HEK293T (cell line): ENCODE data around the gene TAF7.
"Not testable (repeated sequence)": the region's sequence is repeated elsewhere in the genome, so short reads cannot be mapped to it uniquely, and the experiment has no call there.

Source experiments
- CTCF ChIA-PET: fragments of 350-600 bp; formaldehyde crosslinking; extraction: SDS; loops from one replicate; lab custom pipeline; 2021; ENCODE audit warnings: antibody characterized with exemption, inconsistent platforms; lab: Yijun Ruan, JAX
- POLR2A ChIA-PET: fragments of 350-600 bp; formaldehyde crosslinking; extraction: SDS; loops from one replicate; lab custom pipeline; 2020; ENCODE audit warnings: antibody characterized with exemption, inconsistent platforms; lab: Yijun Ruan, JAX
- DNase-seq: peaks from one replicate; pipeline ENCODE4 v3.0.0; 2012; ENCODE audit warnings: mixed read lengths; ENCODE audit errors: extremely low spot score
- ARNT ChIP-seq: fragments of 450-650 bp; IDR thresholded peaks from 2 replicates; pipeline ENCODE4 v1.6.1; 2017; ENCODE audit warnings: mild to moderate bottlenecking
- BHLHE40 ChIP-seq: fragments of 450-650 bp; IDR thresholded peaks from 2 replicates; pipeline ENCODE4 v1.6.1; 2016; ENCODE audit warnings: mild to moderate bottlenecking, moderate library complexity, borderline replicate concordance
- CTBP1 ChIP-seq: fragments of 450-650 bp; IDR thresholded peaks from 2 replicates; pipeline ENCODE4 v1.6.1; 2016; ENCODE audit warnings: borderline replicate concordance
- ELF4 ChIP-seq: fragments of 450-650 bp; IDR thresholded peaks from 2 replicates; pipeline ENCODE4 v1.6.1; 2017; ENCODE audit warnings: antibody characterized with exemption
- FOXA1 ChIP-seq: fragments of 450-650 bp; IDR thresholded peaks from 2 replicates; pipeline ENCODE4 v1.6.1; 2016; ENCODE audit warnings: mild to moderate bottlenecking
- FOXK2 ChIP-seq: fragments of 450-650 bp; IDR thresholded peaks from 2 replicates; pipeline ENCODE4 v1.6.1; 2016; ENCODE audit warnings: mild to moderate bottlenecking
- FOXM1 ChIP-seq: fragments of 450-650 bp; IDR thresholded peaks from 2 replicates; pipeline ENCODE4 v1.6.1; 2017; ENCODE audit warnings: mild to moderate bottlenecking, borderline replicate concordance
- HDGF ChIP-seq: fragments of 450-650 bp; IDR thresholded peaks from 2 replicates; pipeline ENCODE4 v1.6.1; 2017; ENCODE audit warnings: antibody characterized with exemption, borderline replicate concordance
- L3MBTL2 ChIP-seq: fragments of 450-650 bp; conservative IDR thresholded peaks from 2 replicates; pipeline ENCODE4 v1.6.1; 2016; ENCODE audit warnings: mild to moderate bottlenecking
- LEF1 ChIP-seq: fragments of 450-650 bp; IDR thresholded peaks from 2 replicates; pipeline ENCODE4 v1.6.1; 2017; ENCODE audit warnings: mild to moderate bottlenecking, borderline replicate concordance
- NFRKB ChIP-seq: fragments of 450-650 bp; IDR thresholded peaks from 2 replicates; pipeline ENCODE4 v1.6.1; 2016; ENCODE audit warnings: mild to moderate bottlenecking, moderate library complexity
- SP1 ChIP-seq: fragments of 450-650 bp; IDR thresholded peaks from 2 replicates; pipeline ENCODE4 v1.6.1; 2017
- SUZ12 ChIP-seq: fragments of 450-650 bp; IDR thresholded peaks from 2 replicates; pipeline ENCODE4 v1.6.1; 2016; ENCODE audit warnings: mild to moderate bottlenecking
- TARDBP ChIP-seq: fragments of 450-650 bp; IDR thresholded peaks from 2 replicates; pipeline ENCODE4 v1.6.1; 2016
- ZNF384 ChIP-seq: fragments of 450-650 bp; IDR thresholded peaks from 2 replicates; pipeline ENCODE4 v1.6.1; 2016
- TF ChIP-seq, protein P1 (sequence below): fragments of 450-650 bp; IDR thresholded peaks from 2 replicates; pipeline ENCODE4 v1.6.1; 2016

TAF7 gene

DNA sequence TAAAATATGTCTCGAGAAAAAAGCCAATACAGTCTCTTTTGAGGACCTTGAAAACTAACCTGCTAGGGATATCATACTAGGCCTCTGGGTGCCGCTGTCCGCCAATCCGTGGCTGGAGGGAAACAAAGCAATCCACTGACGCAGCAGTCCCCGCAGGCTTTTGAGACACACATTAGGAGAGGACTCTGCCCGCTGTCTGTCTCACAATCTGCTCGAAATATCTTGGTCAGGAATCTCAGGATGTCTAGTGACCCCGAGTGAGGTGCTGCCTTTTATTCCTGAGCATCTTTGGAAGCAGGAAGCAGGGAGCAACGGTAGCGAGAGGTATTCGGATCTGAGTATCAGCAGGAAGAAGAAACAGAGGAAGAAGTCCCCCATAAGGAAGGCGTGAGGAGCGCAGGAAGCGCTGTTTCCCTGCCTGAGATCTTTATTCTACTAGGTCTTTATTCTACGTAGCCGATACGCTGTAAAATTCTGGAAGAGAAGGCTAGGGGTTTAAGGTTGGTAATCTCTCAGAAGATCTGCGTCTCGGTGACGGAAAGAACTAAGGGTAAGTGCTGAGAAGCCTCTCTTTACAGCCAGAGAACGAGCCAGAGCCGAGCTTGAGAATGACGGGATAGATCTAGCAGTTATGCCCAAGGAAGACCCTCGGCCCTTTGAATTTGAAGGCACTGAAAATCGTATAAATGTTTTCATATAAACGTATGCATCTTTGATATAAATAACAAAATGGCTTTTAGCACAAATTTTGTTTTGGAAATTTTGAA lies 5.7 kb upstream of the TAF7 start:
- POLR2A ChIA-PET: no interaction called here
- no peak for TF ChIP-seq LEF1
- 0 out of 2 replicates have a peak, but pooled peaks have one; percentile 32 for TF ChIP-seq L3MBTL2
- DNase-seq: peak; percentile 39
- CTCF ChIA-PET: no interaction called here

DNA sequence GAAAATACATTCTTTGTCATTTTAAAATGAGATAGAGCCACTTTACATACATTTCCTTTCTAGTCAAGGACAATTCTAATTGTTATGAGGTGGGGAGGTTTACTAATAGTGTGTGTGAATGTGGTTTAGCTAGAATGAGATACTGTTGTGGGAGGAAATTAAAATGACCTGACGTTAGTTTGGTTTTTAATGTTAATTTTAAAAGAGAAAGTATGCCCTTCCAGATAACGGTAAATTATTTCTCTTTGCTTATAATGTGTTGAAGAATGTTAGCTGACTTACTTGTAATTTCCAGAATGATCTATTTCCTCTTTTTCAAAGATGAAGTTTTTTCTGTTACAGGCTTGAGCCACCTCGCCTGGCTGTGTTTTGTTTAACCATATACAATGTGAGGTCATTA lies 1.7 kb upstream of the TAF7 start:
- DNase-seq: no peak
- no peak for TF ChIP-seq ZNF384
- no peak for TF ChIP-seq HDGF
- TF ChIP-seq ARNT: no peak
- no peak for TF ChIP-seq L3MBTL2
- TF ChIP-seq ELF4: no peak
- no peak for TF ChIP-seq BHLHE40
- no peak for TF ChIP-seq TARDBP
- TF ChIP-seq SUZ12: no peak
- TF ChIP-seq FOXA1: no peak
- no peak for TF ChIP-seq CTBP1
- no peak for TF ChIP-seq SP1
- TF ChIP-seq, protein P1, sequence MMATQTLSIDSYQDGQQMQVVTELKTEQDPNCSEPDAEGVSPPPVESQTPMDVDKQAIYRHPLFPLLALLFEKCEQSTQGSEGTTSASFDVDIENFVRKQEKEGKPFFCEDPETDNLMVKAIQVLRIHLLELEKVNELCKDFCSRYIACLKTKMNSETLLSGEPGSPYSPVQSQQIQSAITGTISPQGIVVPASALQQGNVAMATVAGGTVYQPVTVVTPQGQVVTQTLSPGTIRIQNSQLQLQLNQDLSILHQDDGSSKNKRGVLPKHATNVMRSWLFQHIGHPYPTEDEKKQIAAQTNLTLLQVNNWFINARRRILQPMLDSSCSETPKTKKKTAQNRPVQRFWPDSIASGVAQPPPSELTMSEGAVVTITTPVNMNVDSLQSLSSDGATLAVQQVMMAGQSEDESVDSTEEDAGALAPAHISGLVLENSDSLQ: no peak
- TF ChIP-seq FOXM1: no peak
- no peak for TF ChIP-seq LEF1
- no peak for TF ChIP-seq NFRKB
- TF ChIP-seq FOXK2: no peak
- ChIA-PET CTCF (interaction anchor here (0.7 kb wide), 1 partner anchor 481 kb away, joined by 5 read pairs; no protein-coding TSS in a partner anchor), POLR2A (no interaction called here)

DNA sequence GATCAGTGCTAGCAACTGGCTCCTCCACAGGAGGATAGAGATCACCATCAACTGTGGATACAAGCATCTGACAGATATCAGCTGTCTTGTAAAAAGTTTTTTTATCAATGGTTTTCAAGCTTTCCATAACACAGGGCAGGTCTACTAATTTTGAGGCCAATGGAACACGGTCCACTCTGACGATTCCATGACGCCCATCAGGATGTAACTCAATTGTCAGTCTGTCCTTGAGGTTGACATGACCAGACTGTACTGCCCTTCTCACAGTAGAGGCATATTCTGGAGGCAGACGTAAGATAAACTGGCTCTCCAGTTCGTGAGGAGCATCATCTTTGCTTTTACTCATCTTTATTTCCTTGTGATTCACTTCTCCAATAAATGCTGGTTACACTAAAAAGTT lies 885 bp downstream of the TAF7 start:
- DNase-seq: no peak
- TF ChIP-seq LEF1 (no peak), SP1 (no peak), ARNT (no peak), ELF4 (no peak), BHLHE40 (no peak), L3MBTL2 (no peak)
- ChIA-PET POLR2A (interaction anchor here (0.7 to 2.9 kb wide), 11 partner anchors 8 to 202 kb away, joined by 3 to 14 read pairs (median 4); partner anchors contain the start of genes PCDHB11, PCDHB15, PCDHGA1 and PCDHGA2), CTCF (interaction anchor here (0.7 to 1.7 kb wide), 8 partner anchors 10 to 273 kb away, joined by 3 to 14 read pairs (median 5); partner anchors contain the start of genes PCDHGA1, PCDHGA10 and PCDHGA5)

DNA sequence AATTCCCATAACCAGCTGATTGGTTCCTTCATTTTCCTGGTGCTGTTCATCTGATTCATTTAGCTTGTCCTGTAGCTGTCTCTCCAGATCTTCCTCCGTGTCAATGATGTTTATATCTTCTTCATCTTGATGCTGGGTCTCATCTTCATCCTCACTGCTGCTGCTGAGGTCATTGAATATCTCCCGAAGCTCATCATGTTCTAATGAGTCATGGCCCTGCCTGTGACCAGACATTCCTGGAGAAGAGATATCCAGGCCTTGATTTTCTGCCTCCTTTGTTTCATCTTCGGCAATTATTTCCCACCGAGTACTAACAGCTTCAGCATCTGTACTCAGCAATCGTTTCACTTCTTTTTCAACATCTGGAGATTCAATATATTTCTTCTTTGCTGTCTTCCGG lies 1.4 kb downstream of the TAF7 start:
- POLR2A ChIA-PET: interaction anchor here (2.9 kb wide), 1 partner anchor 15 kb away, joined by 10 read pairs; no protein-coding TSS in a partner anchor
- TF ChIP-seq ARNT (no peak), CTBP1 (no peak), ZNF384 (no peak), SP1 (no peak), NFRKB (no peak), LEF1 (no peak)
- TF ChIP-seq, protein P1: no peak
- no peak for DNase-seq
- CTCF ChIA-PET: interaction anchor here (1.3 to 1.7 kb wide), 2 partner anchors 85 to 273 kb away, joined by 5 to 6 read pairs; no protein-coding TSS in a partner anchor

DNA sequence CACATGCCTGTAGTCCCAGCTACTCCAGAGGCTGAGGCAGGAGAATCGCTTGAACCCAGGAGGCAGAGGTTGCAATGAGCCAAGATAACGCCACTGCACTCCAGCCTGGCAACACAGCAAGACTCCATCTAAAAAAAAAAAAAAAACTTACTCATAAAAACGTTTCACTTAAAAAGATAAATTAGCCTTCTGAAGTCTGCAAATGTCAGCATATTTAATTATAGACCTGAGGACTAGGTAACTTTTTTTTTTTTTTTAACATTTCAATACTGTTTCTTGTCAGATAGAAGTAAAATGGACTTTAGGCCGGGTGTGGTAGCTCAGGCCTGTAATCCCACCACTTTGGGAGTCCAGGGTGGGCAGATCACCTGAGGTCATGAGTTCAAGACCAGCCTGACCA lies 3.6 kb downstream of the TAF7 start:
- POLR2A ChIA-PET, DNase-seq, CTCF ChIA-PET: not testable (repeated sequence)

DNA sequence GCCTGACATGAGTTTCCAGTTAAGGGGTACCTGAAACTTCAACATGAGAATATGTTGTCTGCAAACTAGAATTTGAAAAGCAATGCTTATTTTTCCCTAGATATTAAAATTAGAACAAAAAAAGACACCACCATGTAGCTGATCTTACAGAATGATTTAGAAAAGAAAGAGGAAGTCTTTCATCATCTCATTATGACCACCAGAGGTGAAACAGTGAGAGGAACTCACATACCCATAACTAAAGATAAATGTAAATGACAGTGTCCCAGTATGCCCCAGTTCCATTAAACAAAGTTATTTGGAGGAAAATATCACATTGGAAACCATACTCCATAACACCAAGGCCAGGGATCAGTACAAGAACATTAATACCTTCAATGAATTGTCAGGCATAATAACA lies 6.9 kb downstream of the TAF7 start:
- no peak for DNase-seq
- POLR2A ChIA-PET: no interaction called here
- TF ChIP-seq FOXM1 (no peak), FOXK2 (no peak), ZNF384 (no peak), FOXA1 (no peak), ELF4 (no peak), BHLHE40 (no peak), NFRKB (no peak), TARDBP (no peak), LEF1 (no peak), SP1 (no peak)
- CTCF ChIA-PET: no interaction called here

DNA sequence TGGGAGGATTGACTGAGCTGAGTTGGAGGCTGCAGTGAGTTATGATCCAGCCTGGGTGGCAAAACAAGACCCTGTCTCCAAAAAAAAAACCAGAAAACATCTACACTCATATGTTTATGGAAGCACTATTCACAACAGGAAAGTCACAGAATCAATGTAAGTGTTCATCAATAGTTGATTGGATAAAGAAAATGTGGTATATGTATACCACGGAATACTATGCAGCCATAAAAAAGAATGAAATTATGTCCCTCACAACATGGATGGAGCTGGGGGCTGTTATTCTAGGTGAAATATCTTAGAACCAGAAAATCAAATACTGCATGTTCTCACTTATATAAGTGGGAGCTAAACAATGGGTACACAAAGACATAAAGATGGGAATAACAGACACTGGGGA lies 14.0 kb downstream of the TAF7 start:
- ChIA-PET CTCF (no interaction called here), POLR2A (no interaction called here)
- TF ChIP-seq ZNF384 (no peak), FOXK2 (no peak), TARDBP (no peak), LEF1 (no peak), ELF4 (no peak), HDGF (no peak), SP1 (no peak), SUZ12 (no peak), L3MBTL2 (no peak)
- TF ChIP-seq, protein P1: no peak
- no peak for DNase-seq
